Keratinocyte (primary cell): ENCODE measurements around the gene CELA2B.

ENCODE experiments used
- CTCF ChIP-seq, 3 experiments: IDR thresholded peaks in 1 of 3; conservative IDR thresholded peaks in 1 of 3; optimal IDR thresholded peaks in 1 of 3; 2 replicates in 2 of 3; 3 replicates in 1 of 3; pipeline versions ENCODE3 to v1.5.1; 2011; ENCODE audit warnings: low read length in 3 of 3, mild to moderate bottlenecking in 3 of 3, moderate library complexity in 2 of 3, control low read depth in 1 of 3, inconsistent platforms in 1 of 3; ENCODE audit not compliant: insufficient read depth in 2 of 3; ENCODE audit errors: extremely low read depth in 1 of 3
- EZH2 ChIP-seq: IDR thresholded peaks from one replicate; pipeline ENCODE4 v1.6.1; 2012; ENCODE audit warnings: inconsistent platforms, mild to moderate bottlenecking, low read length, moderate library complexity

- TF ChIP-seq CTCF (optimal IDR thresholded peaks at IDR 0.05 in 1 of 3, IDR thresholded peaks at IDR 0.05 in 1 of 3, conservative IDR thresholded peaks at IDR 0.05 in 1 of 3; ENCODE audit: extremely low read depth in 1 of 3, insufficient read depth in 2 of 3, low read length in 3 of 3) (no peak), EZH2 (no peak)
Measured at GRCh38 chr1:15453734-15454133, 22.2 kb upstream of the CELA2B start.
